ENCODE measurements around the gene MICAL2. TPM values are rescaled to one million over a fixed set of nuclear protein-coding genes. Genes with fewer than 3 reads are reported as not detected.

Gene MICAL2
- total RNA-seq, 2 experiments from 2014 or later = not detected

DNA sequence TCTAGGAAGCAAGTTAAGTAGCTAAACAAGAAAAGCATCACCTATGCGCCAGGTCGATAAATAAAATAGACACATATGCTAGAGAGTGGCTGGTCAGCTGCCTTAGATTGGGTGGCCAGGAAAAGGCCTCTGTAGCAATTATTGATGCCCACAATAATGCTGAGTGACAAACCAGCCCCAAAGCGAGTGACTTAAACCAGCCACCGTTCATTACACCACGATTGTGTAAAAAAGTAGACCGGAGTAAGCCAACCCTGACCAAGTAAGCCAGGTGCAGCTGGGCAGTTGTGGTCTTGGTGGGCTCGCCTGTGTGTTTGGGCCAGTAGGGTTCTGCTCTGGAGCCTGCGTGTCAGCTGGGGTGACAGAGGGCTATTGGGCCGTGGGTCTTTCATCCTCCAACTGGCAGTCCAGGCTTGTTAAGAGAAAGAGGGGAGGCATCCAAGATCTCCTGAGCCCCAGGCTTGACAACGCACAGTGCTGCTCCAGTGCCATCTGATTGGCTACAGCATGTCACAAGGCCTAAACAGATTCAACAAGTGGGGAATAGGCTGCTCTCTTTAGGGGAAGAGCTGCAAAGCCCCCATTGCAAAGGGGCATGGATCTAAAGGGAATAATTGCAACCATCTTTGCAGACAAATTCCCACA is 166.6 kb downstream of the MICAL2 start:
- CTCF ChIA-PET (ENCODE audit: unreplicated experiment) = no interaction called here
- DNase-seq (ENCODE audit: low spot score) = no peak
- H3K4me3 ChIP-seq (ENCODE audit: low read depth, low read length, poor library complexity, severe bottlenecking) = no peak overlapping the region
- no peaks in the 10 kb centered on the region for H3K36me3 ChIP-seq (ENCODE audit: insufficient read depth, low read length)
- H2AFZ ChIP-seq (ENCODE audit: low read length) = no peak overlapping the region
- no peaks in the 10 kb centered on the region for H3K9me2 ChIP-seq (ENCODE audit: insufficient read depth, low read length)
- no peaks in the 10 kb centered on the region for H3K4me1 ChIP-seq (ENCODE audit: insufficient read depth, low read length, poor library complexity, severe bottlenecking)
- no peaks in the 10 kb centered on the region for H3K9me3 ChIP-seq (ENCODE audit: low read length)
- no peaks in the 10 kb centered on the region for H4K20me1 ChIP-seq (ENCODE audit: insufficient read depth, low read length)
- H3K79me2 ChIP-seq (ENCODE audit: insufficient read depth, low read depth, low read length) = no peaks in the 10 kb centered on the region
- BruUV-seq (replicated peaks) = no TSS peak
- no peak overlapping the region for H3K4me2 ChIP-seq (ENCODE audit: low read length)
- no peak for TF ChIP-seq EZH2phosphoT487 (IDR thresholded peaks at IDR 0.05; ENCODE audit: borderline replicate concordance, low read depth, low read length)
- TF ChIP-seq CTCF (conservative IDR thresholded peaks at IDR 0.05; ENCODE audit: low read length) = no peak
- H3K27ac ChIP-seq (ENCODE audit: low read depth, low read length, poor library complexity, severe bottlenecking) = no peak overlapping the region
- intact Hi-C loops (cut with micrococcal nuclease; ENCODE audit: unreplicated experiment) = no loop called here
- POLR2A ChIA-PET = no interaction called here

DNA sequence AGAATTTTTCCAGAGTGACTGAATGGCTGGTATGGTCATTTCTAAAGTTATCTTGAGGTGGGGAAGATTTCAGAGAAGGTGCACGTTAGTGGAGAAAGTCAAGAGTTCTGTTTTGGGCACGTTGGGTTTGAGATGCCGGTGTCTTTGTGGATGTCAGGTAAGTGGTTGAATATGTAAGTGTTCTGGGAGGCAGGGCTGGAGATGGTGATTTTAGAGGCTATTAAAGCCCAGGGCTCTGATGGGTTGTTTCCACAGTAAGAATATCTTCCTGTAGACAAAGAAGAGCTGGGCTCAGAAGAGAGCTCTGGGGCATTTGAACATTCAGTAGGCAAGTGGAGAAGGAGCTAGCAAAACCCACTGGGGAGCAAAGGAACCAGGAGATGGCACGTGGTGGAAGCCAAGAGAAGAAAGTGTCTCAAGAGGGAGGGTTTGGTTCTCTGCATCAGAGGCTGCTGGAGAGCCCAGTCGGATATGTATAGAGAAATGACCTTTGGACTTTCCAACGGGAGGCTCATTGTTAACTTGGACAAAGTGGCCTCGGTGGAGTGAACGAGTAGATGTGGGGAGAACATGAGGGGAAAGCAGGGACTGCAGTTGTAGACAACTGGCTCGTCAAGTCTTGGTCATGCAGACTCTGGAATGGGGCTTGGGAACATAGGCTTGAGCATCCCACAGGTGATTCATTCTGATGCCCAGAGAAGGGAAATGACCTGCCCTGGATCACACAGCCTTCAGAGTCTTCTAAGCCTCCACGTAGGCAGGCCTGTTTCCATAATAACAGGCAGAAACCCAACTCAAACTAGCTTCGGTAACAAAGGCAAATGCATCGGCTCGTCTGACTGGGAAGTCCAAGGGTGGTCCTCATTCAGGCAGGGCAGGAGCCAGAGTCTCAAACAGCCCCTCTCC is 168.6 kb downstream of the MICAL2 start:
- Histone ChIP-seq H3K27ac (ENCODE audit: low read depth, low read length, poor library complexity, severe bottlenecking) (no peak overlapping the region), H4K20me1 (ENCODE audit: insufficient read depth, low read length) (no peaks in the 10 kb centered on the region), H3K9me3 (ENCODE audit: low read length) (no peaks in the 10 kb centered on the region), H3K4me3 (ENCODE audit: low read depth, low read length, poor library complexity, severe bottlenecking) (no peak overlapping the region), H3K9me2 (ENCODE audit: insufficient read depth, low read length) (no peaks in the 10 kb centered on the region), H3K36me3 (ENCODE audit: insufficient read depth, low read length) (no peaks in the 10 kb centered on the region), H3K79me2 (ENCODE audit: insufficient read depth, low read depth, low read length) (no peaks in the 10 kb centered on the region), H3K4me1 (ENCODE audit: insufficient read depth, low read length, poor library complexity, severe bottlenecking) (no peaks in the 10 kb centered on the region), H2AFZ (ENCODE audit: low read length) (no peak overlapping the region), H3K4me2 (ENCODE audit: low read length) (no peak overlapping the region)
- no peak for TF ChIP-seq CTCF (conservative IDR thresholded peaks at IDR 0.05; ENCODE audit: low read length)
- CTCF ChIA-PET (ENCODE audit: unreplicated experiment) = no interaction called here
- intact Hi-C loops (cut with micrococcal nuclease; ENCODE audit: unreplicated experiment) = no loop called here
- no peak for DNase-seq (ENCODE audit: low spot score)
- POLR2A ChIA-PET = no interaction called here
- BruUV-seq (replicated peaks) = no TSS peak

GRCh38 chr11:12279672-12280108 is 169.3 kb downstream of the MICAL2 start:
- TF ChIP-seq CTCF (conservative IDR thresholded peaks at IDR 0.05; ENCODE audit: low read length) (no peak), EZH2phosphoT487 (IDR thresholded peaks at IDR 0.05; ENCODE audit: borderline replicate concordance, low read depth, low read length) (no peak)
- Histone ChIP-seq H2AFZ (ENCODE audit: low read length) (no peak overlapping the region), H3K9me2 (ENCODE audit: insufficient read depth, low read length) (no peaks in the 10 kb centered on the region), H3K79me2 (ENCODE audit: insufficient read depth, low read depth, low read length) (no peaks in the 10 kb centered on the region), H3K9me3 (ENCODE audit: low read length) (no peaks in the 10 kb centered on the region), H3K27ac (ENCODE audit: low read depth, low read length, poor library complexity, severe bottlenecking) (no peak overlapping the region), H3K36me3 (ENCODE audit: insufficient read depth, low read length) (no peaks in the 10 kb centered on the region), H3K4me1 (ENCODE audit: insufficient read depth, low read length, poor library complexity, severe bottlenecking) (no peaks in the 10 kb centered on the region), H4K20me1 (ENCODE audit: insufficient read depth, low read length) (no peaks in the 10 kb centered on the region), H3K4me2 (ENCODE audit: low read length) (no peak overlapping the region), H3K4me3 (ENCODE audit: low read depth, low read length, poor library complexity, severe bottlenecking) (no peak overlapping the region)
- CTCF ChIA-PET (ENCODE audit: unreplicated experiment) = no interaction called here
- POLR2A ChIA-PET = no interaction called here
- BruUV-seq (replicated peaks) = no TSS peak
- intact Hi-C loops (cut with micrococcal nuclease; ENCODE audit: unreplicated experiment) = loop anchor here (5.0 kb wide), 1 partner anchor 482 kb away; no protein-coding TSS in a partner anchor
- DNase-seq (ENCODE audit: low spot score) = no peak

All from OCI-LY7 (cell line).